ENCODE measurements around the gene STX19.
"Not testable (repeated sequence)": the region's sequence is repeated elsewhere in the genome, so short reads cannot be mapped to it uniquely, and the experiment has no call there.

The STX19 gene

GRCh38 chr3:94028093-94028837 lies at the start of gene STX19:
Gene STX19, minus strand, starts transcription at chr3:94028597. Its CDS starts 13,328 bp downstream, at chr3:94015269.
- no peak for DNase-seq

GRCh38 chr3:94076055-94076454 lies 47.7 kb upstream of the STX19 start:
- DNase-seq, result no peak

- no peak for DNase-seq
Measured at GRCh38 chr3:94071713-94072284, 43.4 kb upstream of the STX19 start.

- no peak for DNase-seq
Measured at GRCh38 chr3:94070341-94070911, 42.0 kb upstream of the STX19 start.

- DNase-seq, result no peak
Measured at GRCh38 chr3:94069194-94069813, 40.9 kb upstream of the STX19 start.

- no peak for DNase-seq
Measured at GRCh38 chr3:94066506-94067500, 38.4 kb upstream of the STX19 start.

GRCh38 chr3:94065819-94066480 lies 37.6 kb upstream of the STX19 start:
- DNase-seq, result no peak

GRCh38 chr3:94065122-94065521 lies 36.7 kb upstream of the STX19 start:
- no peak for DNase-seq

GRCh38 chr3:94064243-94064860 lies 36.0 kb upstream of the STX19 start:
- no peak for DNase-seq

- peak; percentile 12 for DNase-seq
Measured at GRCh38 chr3:94063496-94064119, 35.2 kb upstream of the STX19 start.

- peak; percentile 97 for DNase-seq
Measured at GRCh38 chr3:94062513-94063404, 34.4 kb upstream of the STX19 start, which contains the start of the genes DHFR2 and NSUN3. Gene DHFR2, minus strand, starts transcription at chr3:94062916. Its CDS starts 1,405 bp downstream, at chr3:94061511. Gene NSUN3, plus strand, starts transcription at chr3:94063061. Its CDS starts 66 bp downstream, at chr3:94063127.

- DNase-seq, result no peak
Measured at GRCh38 chr3:94061297-94061696, 32.9 kb upstream of the STX19 start.

GRCh38 chr3:94050546-94050945 lies 22.1 kb upstream of the STX19 start:
- no peak for DNase-seq

GRCh38 chr3:94049267-94049666 lies 20.9 kb upstream of the STX19 start:
- no peak for DNase-seq

- no peak for DNase-seq
Measured at GRCh38 chr3:94046533-94046932, 18.1 kb upstream of the STX19 start.

GRCh38 chr3:94044100-94044936 lies 15.9 kb upstream of the STX19 start:
- not testable (repeated sequence) for DNase-seq

- DNase-seq, result no peak
Measured at GRCh38 chr3:94043285-94043684, 14.9 kb upstream of the STX19 start.

- DNase-seq, result peak; percentile 21
Measured at GRCh38 chr3:94036909-94037507, 8.6 kb upstream of the STX19 start.

Data from RPMI8226 (cell line).